Stimulated activated CD8-positive, alpha-beta memory T cell treated with anti-CD3 and anti-CD28 coated beads, Interleukin-7, amount 100 ng/mL, for 4 hours (primary cell): ENCODE results near the gene C1orf198.

Experiments
- DNase-seq, 2 donors: peaks; one replicate each; pipeline ENCODE4 v3.0.0-alpha.2; 2020; ENCODE audit warnings: low read depth in 2 of 2

C1orf198 gene, protein sequence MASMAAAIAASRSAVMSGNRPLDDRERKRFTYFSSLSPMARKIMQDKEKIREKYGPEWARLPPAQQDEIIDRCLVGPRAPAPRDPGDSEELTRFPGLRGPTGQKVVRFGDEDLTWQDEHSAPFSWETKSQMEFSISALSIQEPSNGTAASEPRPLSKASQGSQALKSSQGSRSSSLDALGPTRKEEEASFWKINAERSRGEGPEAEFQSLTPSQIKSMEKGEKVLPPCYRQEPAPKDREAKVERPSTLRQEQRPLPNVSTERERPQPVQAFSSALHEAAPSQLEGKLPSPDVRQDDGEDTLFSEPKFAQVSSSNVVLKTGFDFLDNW

DNA sequence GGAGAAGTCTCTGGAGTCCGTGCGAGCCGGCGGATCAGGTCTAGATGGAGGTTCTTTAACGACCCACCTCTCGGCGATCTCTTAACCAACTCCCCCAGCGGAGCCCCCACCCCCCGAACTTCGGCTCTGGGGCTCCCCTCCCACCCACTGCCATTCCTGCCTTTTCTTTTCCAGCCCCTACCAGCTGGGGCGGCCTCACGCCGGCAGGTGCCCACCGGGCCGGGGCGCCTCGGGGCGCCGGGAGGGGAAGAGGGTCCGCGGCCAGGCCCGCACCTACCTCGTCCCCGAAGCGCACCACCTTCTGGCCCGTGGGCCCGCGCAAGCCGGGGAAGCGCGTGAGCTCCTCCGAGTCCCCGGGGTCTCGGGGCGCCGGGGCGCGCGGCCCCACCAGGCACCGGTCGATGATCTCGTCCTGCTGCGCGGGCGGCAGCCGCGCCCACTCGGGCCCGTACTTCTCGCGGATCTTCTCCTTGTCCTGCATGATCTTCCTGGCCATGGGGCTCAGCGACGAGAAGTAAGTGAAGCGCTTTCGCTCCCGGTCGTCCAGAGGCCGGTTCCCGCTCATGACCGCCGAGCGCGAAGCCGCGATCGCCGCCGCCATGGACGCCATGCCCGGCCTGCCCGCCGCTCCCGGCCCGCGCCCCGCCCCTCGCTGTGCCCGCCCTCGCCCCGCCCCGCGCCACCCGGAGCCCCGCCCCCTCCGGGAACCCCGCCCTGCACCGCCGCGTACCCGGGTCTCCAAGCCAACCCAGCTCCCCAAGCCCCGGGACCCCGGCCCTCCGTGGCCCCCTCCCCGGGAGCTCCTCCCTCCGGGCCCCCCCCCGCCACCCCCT, at the start of gene C1orf198:
Gene C1orf198, minus strand, starts transcription at position 619 of the 833 bp plus-strand sequence. Its CDS starts 9 bp downstream, at position 610.
- DNase-seq, result peak; percentile 41 to 66

- peak; percentile 38 to 62 for DNase-seq
Measured at GRCh38 chr1:230917284-230918135, 49.2 kb upstream of the C1orf198 start.

- DNase-seq, result no peak
Measured at GRCh38 chr1:230916587-230917283, 48.4 kb upstream of the C1orf198 start.

GRCh38 chr1:230915078-230915477, 46.8 kb upstream of the C1orf198 start:
- no peak for DNase-seq

- DNase-seq, result no peak
Measured at GRCh38 chr1:230913496-230913895, 45.2 kb upstream of the C1orf198 start.

- no peak for DNase-seq
Measured at GRCh38 chr1:230910755-230911117, 42.4 kb upstream of the C1orf198 start.

DNA sequence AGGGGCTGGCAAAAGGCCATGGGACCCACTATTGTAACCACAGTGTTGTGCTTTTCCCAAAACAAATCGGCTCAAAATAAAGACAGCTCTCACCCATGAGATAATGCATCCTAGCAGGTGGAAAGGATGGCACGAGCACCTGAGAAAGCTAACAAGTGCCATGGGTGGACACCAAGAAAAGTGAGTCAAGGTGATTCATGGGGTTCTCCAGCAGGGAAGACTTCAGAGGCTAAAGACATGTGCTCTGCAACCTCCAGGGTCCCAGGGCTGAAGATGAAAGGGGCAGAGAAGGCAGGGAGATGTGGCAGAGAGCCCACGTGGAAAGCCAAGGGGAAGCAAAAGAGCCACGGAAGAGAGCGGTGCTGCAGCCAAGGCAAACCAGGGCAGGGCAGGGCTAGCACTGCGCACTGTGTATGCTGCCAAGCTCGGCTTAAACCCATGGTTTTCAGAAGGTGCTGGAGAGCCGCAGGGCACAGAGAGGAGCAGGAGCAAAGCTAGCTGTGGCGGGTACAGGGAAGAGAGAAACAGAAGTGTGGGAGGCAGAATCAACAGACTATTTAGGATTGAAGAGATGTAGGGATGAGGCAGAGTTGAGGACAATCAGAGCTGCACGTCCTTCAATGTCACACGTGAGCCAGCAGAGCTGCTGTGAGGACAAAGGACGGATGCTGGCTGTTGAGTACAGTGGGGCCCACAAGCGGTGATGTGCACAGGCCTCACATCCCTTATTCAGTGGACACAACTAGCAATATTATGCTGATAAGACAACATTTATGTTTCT, 41.8 kb upstream of the C1orf198 start:
- DNase-seq, result no peak

GRCh38 chr1:230907472-230908205, 39.3 kb upstream of the C1orf198 start:
- DNase-seq, result no peak

DNA sequence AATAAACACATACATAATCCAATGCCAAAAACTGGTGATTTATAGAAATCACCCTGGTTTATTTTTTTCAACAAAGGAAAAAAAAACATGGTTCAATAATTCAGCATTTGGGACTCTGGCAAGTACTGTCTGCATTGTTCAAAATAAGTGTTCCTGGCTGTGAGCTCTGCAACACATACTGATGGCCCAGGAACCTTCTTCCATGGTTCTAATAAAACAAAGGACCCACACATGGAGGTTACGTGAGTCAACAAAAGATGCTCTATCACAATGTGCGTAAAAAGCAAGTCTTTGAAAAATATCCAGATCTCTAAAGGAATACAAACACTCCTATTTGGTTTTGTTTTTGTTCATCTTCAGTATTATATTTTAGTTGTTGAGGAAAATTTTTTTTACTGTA, 37.9 kb upstream of the C1orf198 start:
- no peak for DNase-seq

DNA sequence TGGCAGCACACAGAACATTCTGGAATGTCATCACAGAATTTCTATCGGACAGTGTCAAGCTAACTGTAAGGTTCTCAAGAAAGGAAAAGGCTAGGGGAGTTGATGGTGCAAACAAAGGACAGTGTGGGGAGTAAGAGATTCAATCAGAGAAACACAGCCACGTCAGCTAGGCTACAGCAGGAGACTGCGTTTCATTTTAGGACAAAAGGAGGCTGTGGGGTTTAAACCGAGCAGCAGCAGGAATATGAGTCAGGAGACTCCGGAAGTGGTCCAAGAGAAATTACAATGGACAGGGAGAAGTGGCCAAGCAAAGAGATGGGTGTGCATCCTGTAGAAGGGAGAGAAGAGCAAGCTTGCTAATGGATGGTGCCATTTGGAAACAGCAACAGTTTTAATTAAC, 37.4 kb upstream of the C1orf198 start:
- DNase-seq, result no peak

GRCh38 chr1:230902349-230902923, 34.1 kb upstream of the C1orf198 start:
- DNase-seq, result no peak

DNA sequence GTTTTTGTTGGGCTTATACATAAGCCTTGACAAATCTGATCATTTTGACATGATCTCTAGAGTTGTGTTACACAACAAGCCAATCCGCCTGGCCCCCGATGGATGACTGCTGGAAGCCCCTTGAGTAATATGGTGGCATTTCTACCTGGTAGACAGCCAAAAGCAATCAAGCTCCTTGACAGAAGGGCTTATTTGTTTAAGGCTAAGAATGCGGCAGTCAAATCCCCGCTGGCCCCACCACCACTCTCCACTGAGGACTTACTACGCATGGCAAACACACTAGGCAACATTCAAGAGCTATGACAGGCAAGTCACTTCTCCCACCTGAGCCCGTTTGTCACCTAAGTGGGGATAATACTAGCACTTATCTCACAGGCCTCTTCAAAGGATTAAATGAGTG, 33.4 kb upstream of the C1orf198 start:
- no peak for DNase-seq

GRCh38 chr1:230900984-230901383, 32.7 kb upstream of the C1orf198 start:
- no peak for DNase-seq

GRCh38 chr1:230899841-230900251, 31.5 kb upstream of the C1orf198 start:
- no peak for DNase-seq

DNA sequence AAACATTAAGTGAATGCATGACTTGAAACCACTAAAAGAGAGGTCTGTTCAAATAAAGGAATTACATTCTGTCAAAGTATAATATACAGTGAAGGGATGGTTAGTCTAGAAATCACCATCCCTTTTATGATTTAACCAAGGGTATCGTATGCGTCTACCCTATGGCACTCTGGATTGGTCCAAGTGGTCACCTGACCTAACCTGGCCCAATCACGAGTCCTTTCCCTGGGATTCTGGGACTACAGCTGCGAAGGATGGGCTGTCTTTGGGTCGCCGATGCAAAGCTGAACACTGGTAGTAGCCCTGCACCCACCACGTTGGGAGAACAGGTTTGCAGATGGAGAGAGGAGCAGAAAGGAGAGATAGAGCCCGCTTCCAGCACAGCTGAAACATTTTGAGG, 30.4 kb upstream of the C1orf198 start:
- DNase-seq, result no peak

DNA sequence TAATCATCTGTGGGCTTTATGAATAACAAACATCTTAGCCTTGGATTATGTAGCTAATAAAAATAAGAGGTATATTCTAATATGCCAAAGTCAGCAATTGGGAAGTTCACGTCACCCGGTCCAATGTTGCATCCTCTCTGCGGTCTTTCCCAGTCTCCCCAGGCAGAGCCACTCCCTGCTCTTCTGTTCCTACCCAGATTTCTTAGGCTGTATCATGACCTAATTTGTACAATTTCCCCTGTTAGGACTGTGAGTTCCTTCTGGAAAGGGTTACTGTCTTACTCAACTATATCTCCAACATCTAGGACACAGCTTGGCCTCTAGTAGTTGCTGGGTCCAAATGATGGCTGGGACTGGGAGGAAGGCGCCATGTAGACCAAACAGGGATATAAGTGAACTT, 29.8 kb upstream of the C1orf198 start:
- DNase-seq, result no peak

DNA sequence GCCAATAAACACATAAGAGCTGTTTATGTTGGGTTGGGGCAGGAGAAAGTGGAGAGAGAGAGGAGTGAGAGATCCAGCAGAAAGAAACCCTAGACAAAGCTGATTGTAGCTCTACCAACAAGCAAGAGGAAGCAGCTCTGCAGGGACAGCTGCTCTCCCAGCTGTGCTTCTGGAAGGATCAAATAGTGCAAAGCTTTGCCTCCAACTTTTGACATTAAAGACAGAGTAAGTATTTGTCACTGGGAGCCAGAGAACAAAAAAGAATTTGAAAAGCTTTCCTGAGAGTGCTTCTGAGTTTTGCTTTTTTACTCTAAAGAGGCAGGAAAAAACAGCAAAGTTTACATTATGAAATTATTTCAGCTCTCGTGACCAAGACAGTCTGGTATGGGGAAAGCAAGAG, 28.5 kb upstream of the C1orf198 start:
- DNase-seq, result no peak

- no peak for DNase-seq
Measured at GRCh38 chr1:230895452-230895851, 27.1 kb upstream of the C1orf198 start.

GRCh38 chr1:230894664-230895063, 26.3 kb upstream of the C1orf198 start:
- DNase-seq, result no peak

- DNase-seq, result no peak
Measured at GRCh38 chr1:230894032-230894431, 25.7 kb upstream of the C1orf198 start.
